Measurements from ENCODE around the gene OSBPL9. TPM values are rescaled to one million over a fixed set of nuclear protein-coding genes. Genes with fewer than 3 reads are reported as not detected.
"Not testable (repeated sequence)": the region's sequence is repeated elsewhere in the genome, so short reads cannot be mapped to it uniquely, and the experiment has no call there.

Gene OSBPL9
- total and polyA plus RNA-seq, 2 experiments from 2014 or later = 82.7 to 102 TPM

DNA sequence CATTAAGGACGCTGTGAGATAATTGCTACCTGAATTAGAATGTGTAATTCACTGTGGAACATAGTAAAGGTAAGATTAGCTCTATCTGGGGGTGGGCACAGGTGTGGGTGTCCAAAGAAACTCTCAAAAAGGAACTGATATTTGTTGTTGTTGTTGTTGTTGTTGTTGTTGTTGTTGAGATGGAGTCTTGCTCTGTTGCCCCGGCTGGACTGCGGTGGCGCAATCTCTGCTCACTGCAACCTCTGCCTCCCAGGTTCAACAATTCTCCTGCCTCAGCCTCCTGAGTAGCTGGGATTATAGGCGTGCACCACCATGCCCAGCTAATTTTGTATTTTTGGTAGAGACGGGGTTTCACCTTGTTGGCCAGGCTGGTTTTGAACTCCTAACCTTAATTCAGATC, 6.8 kb upstream of the OSBPL9 start:
- H3K27ac ChIP-seq (ENCODE audit: low read depth); H4K20me1 ChIP-seq (replicated peaks; ENCODE audit: insufficient read depth); H3K4me1 Mint-ChIP-seq; H2AFZ ChIP-seq; H3K36me3 ChIP-seq (ENCODE audit: insufficient read depth); H3K36me3 Mint-ChIP-seq (ENCODE audit: low read depth); H3K4me3 ChIP-seq; H3K4me3 Mint-ChIP-seq; H3K9me3 Mint-ChIP-seq; H3K9me2 ChIP-seq (ENCODE audit: insufficient read depth); H3K27me3 Mint-ChIP-seq (ENCODE audit: insufficient read depth, low read depth, poor library complexity); H3F3A ChIP-seq (replicated peaks; ENCODE audit: low read depth); DNase-seq (ENCODE audit: low spot score); ATAC-seq; H3K4me2 ChIP-seq; H3K79me2 ChIP-seq (replicated peaks; ENCODE audit: insufficient read depth); H3K27me3 ChIP-seq (ENCODE audit: insufficient read depth); H3K4me1 ChIP-seq (ENCODE audit: insufficient read depth); H3K27ac Mint-ChIP-seq: not testable (repeated sequence)

- Mint-ChIP-seq H3K9me3 (no peaks in the 10 kb centered on the region), H3K4me1 (no peaks in the 10 kb centered on the region), H3K27me3 (ENCODE audit: insufficient read depth, low read depth, poor library complexity) (no peaks in the 10 kb centered on the region), H3K4me3 (no peak overlapping the region), H3K36me3 (ENCODE audit: low read depth) (no peaks in the 10 kb centered on the region), H3K27ac (no peak overlapping the region)
- Histone ChIP-seq H3K79me2 (replicated peaks; ENCODE audit: insufficient read depth) (no peaks in the 10 kb centered on the region), H4K20me1 (replicated peaks; ENCODE audit: insufficient read depth) (no peaks in the 10 kb centered on the region), H3K27ac (ENCODE audit: low read depth) (no peak overlapping the region), H3K9me2 (ENCODE audit: insufficient read depth) (no peaks in the 10 kb centered on the region), H2AFZ (no peak overlapping the region), H3K4me1 (ENCODE audit: insufficient read depth) (no peaks in the 10 kb centered on the region), H3K36me3 (ENCODE audit: insufficient read depth) (no peaks in the 10 kb centered on the region), H3F3A (replicated peaks; ENCODE audit: low read depth) (no peaks in the 10 kb centered on the region), H3K4me2 (no peak overlapping the region), H3K27me3 (ENCODE audit: insufficient read depth) (no peaks in the 10 kb centered on the region), H3K4me3 (no peak overlapping the region)
- ATAC-seq (no peak), DNase-seq (ENCODE audit: low spot score) (no peak)
- TF ChIP-seq ZNF331 (CRISPR knock-in tag; IDR thresholded peaks at IDR 0.05; ENCODE audit: low read depth) (no peak), ZNF114 (CRISPR knock-in tag; IDR thresholded peaks at IDR 0.05) (no peak), CREB1 (CRISPR knock-in tag; IDR thresholded peaks at IDR 0.05; ENCODE audit: low read depth) (no peak), EZH2phosphoT487 (IDR thresholded peaks at IDR 0.05; ENCODE audit: unreplicated experiment) (no peak)
Measured at GRCh38 chr1:51610637-51611036, 6.3 kb upstream of the OSBPL9 start.

GRCh38 chr1:51612447-51612961, 4.4 kb upstream of the OSBPL9 start:
- no peak overlapping the region for H2AFZ ChIP-seq
- no peak overlapping the region for H3K27ac ChIP-seq (ENCODE audit: low read depth)
- ATAC-seq (no peak), DNase-seq (ENCODE audit: low spot score) (no peak)
- Mint-ChIP-seq H3K9me3 (no peaks in the 10 kb centered on the region), H3K36me3 (ENCODE audit: low read depth) (no peaks in the 10 kb centered on the region), H3K4me3 (no peak overlapping the region), H3K27ac (no peak overlapping the region), H3K27me3 (ENCODE audit: insufficient read depth, low read depth, poor library complexity) (peaks cover 5% of the 10 kb centered on the region), H3K4me1 (no peaks in the 10 kb centered on the region)
- H4K20me1 ChIP-seq (replicated peaks; ENCODE audit: insufficient read depth) = no peaks in the 10 kb centered on the region
- TF ChIP-seq ZNF114 (CRISPR knock-in tag; IDR thresholded peaks at IDR 0.05) (no peak), CREB1 (CRISPR knock-in tag; IDR thresholded peaks at IDR 0.05; ENCODE audit: low read depth) (no peak)
- no peaks in the 10 kb centered on the region for H3K27me3 ChIP-seq (ENCODE audit: insufficient read depth)
- H3K4me1 ChIP-seq (ENCODE audit: insufficient read depth) = peaks cover 6% of the 10 kb centered on the region
- peaks cover under 1% of the 10 kb centered on the region; the same call in 1 of the 2 replicates for H3K79me2 ChIP-seq (replicated peaks; ENCODE audit: insufficient read depth)
- no peaks in the 10 kb centered on the region; the same call in 1 of the 2 replicates for H3F3A ChIP-seq (replicated peaks; ENCODE audit: low read depth)
- H3K4me3 ChIP-seq = no peak overlapping the region
- H3K4me2 ChIP-seq = no peak overlapping the region
- no peaks in the 10 kb centered on the region for H3K36me3 ChIP-seq (ENCODE audit: insufficient read depth)
- no peaks in the 10 kb centered on the region for H3K9me2 ChIP-seq (ENCODE audit: insufficient read depth)

DNA sequence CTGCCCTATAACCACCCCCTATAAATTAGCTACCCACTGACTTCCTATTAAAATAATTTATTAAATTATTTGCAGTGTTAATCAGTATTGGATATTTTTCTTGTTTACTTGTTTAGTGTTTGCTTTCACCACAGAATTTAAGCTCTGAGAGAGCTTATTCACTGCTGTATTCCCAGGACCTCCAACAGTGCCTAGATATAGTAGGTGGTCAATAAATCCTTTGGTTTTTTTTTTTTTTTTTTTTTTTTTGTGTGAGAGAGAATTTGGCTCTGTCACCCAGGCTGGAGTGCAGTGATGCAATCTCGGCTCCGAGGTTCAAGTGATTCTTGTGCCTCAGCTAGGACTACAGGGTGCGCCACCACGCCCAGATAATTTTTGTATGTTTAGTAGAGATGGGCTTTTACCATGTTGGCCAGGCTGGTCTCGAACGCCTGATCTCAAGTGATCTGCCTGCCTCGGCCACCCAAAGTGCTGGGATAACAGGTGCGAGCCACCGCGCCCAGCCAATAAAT, 1.1 kb upstream of the OSBPL9 start:
- Mint-ChIP-seq H3K9me3 (no peaks in the 10 kb centered on the region), H3K4me3 (0 out of 3 replicates have a peak overlapping the region, but pooled peaks have one; percentile 8), H3K27ac (no peak overlapping the region), H3K36me3 (ENCODE audit: low read depth) (no peaks in the 10 kb centered on the region), H3K27me3 (ENCODE audit: insufficient read depth, low read depth, poor library complexity) (peaks cover 7% of the 10 kb centered on the region), H3K4me1 (peaks cover 8% of the 10 kb centered on the region)
- peak overlapping the region; percentile 97 for H2AFZ ChIP-seq
- H3K9me2 ChIP-seq (ENCODE audit: insufficient read depth) = no peaks in the 10 kb centered on the region
- no peaks in the 10 kb centered on the region for H3K27me3 ChIP-seq (ENCODE audit: insufficient read depth)
- no peak for DNase-seq (ENCODE audit: low spot score)
- no peak for ATAC-seq
- no peaks in the 10 kb centered on the region; the same call in 1 of the 2 replicates for H3F3A ChIP-seq (replicated peaks; ENCODE audit: low read depth)
- no peaks in the 10 kb centered on the region for H3K36me3 ChIP-seq (ENCODE audit: insufficient read depth)
- peaks cover 13% of the 10 kb centered on the region for H3K4me1 ChIP-seq (ENCODE audit: insufficient read depth)
- no peak overlapping the region for H3K27ac ChIP-seq (ENCODE audit: low read depth)
- no peak overlapping the region for H3K4me2 ChIP-seq
- peaks cover 14% of the 10 kb centered on the region; the same call in 1 of the 2 replicates for H4K20me1 ChIP-seq (replicated peaks; ENCODE audit: insufficient read depth)
- no peak overlapping the region for H3K4me3 ChIP-seq
- peaks cover 30% of the 10 kb centered on the region for H3K79me2 ChIP-seq (replicated peaks; ENCODE audit: insufficient read depth)
- TF ChIP-seq, protein P1, sequence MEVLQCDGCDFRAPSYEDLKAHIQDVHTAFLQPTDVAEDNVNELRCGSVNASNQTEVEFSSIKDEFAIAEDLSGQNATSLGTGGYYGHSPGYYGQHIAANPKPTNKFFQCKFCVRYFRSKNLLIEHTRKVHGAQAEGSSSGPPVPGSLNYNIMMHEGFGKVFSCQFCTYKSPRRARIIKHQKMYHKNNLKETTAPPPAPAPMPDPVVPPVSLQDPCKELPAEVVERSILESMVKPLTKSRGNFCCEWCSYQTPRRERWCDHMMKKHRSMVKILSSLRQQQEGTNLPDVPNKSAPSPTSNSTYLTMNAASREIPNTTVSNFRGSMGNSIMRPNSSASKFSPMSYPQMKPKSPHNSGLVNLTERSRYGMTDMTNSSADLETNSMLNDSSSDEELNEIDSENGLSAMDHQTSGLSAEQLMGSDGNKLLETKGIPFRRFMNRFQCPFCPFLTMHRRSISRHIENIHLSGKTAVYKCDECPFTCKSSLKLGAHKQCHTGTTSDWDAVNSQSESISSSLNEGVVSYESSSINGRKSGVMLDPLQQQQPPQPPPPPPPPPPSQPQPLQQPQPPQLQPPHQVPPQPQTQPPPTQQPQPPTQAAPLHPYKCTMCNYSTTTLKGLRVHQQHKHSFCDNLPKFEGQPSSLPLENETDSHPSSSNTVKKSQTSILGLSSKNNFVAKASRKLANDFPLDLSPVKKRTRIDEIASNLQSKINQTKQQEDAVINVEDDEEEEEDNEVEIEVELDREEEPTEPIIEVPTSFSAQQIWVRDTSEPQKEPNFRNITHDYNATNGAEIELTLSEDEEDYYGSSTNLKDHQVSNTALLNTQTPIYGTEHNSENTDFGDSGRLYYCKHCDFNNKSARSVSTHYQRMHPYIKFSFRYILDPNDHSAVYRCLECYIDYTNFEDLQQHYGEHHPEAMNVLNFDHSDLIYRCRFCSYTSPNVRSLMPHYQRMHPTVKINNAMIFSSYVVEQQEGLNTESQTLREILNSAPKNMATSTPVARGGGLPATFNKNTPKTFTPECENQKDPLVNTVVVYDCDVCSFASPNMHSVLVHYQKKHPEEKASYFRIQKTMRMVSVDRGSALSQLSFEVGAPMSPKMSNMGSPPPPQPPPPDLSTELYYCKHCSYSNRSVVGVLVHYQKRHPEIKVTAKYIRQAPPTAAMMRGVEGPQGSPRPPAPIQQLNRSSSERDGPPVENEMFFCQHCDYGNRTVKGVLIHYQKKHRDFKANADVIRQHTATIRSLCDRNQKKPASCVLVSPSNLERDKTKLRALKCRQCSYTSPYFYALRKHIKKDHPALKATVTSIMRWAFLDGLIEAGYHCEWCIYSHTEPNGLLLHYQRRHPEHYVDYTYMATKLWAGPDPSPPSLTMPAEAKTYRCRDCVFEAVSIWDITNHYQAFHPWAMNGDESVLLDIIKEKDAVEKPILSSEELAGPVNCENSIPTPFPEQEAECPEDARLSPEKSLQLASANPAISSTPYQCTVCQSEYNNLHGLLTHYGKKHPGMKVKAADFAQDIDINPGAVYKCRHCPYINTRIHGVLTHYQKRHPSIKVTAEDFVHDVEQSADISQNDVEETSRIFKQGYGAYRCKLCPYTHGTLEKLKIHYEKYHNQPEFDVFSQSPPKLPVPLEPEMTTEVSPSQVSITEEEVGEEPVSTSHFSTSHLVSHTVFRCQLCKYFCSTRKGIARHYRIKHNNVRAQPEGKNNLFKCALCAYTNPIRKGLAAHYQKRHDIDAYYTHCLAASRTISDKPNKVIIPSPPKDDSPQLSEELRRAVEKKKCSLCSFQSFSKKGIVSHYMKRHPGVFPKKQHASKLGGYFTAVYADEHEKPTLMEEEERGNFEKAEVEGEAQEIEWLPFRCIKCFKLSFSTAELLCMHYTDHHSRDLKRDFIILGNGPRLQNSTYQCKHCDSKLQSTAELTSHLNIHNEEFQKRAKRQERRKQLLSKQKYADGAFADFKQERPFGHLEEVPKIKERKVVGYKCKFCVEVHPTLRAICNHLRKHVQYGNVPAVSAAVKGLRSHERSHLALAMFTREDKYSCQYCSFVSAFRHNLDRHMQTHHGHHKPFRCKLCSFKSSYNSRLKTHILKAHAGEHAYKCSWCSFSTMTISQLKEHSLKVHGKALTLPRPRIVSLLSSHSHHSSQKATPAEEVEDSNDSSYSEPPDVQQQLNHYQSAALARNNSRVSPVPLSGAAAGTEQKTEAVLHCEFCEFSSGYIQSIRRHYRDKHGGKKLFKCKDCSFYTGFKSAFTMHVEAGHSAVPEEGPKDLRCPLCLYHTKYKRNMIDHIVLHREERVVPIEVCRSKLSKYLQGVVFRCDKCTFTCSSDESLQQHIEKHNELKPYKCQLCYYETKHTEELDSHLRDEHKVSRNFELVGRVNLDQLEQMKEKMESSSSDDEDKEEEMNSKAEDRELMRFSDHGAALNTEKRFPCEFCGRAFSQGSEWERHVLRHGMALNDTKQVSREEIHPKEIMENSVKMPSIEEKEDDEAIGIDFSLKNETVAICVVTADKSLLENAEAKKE (CRISPR knock-in tag; IDR thresholded peaks at IDR 0.05) = no peak
- no peak for TF ChIP-seq NANOG (IDR thresholded peaks at IDR 0.05; ENCODE audit: borderline replicate concordance)
